Smooth muscle cell (in vitro differentiated cells): ENCODE results near the gene TDRD12. TPM values are rescaled to one million over a fixed set of nuclear protein-coding genes. Genes with fewer than 3 reads are reported as not detected.
"Not testable (repeated sequence)": the region's sequence is repeated elsewhere in the genome, so short reads cannot be mapped to it uniquely, and the experiment has no call there.

ENCODE experiments used
- DNase-seq: peaks from one replicate; lab custom pipeline; 2025; ENCODE audit not compliant: unreplicated experiment; lab: John Stamatoyannopoulos, UW
- H2AFZ ChIP-seq: fragments of 200-600 bp; sonication (generic); 2 replicates; pipeline ENCODE4 v1.6.0; 2016; ENCODE audit warnings: antibody characterized with exemption, low read depth, mild to moderate bottlenecking
- H3F3A ChIP-seq: fragments of 200-600 bp; sonication (generic); 2 replicates; pipeline ENCODE4 v1.6.0; 2017; ENCODE audit warnings: antibody characterized with exemption, low read depth
- H3K27ac ChIP-seq: fragments of 200-600 bp; sonication (generic); 2 replicates; pipeline ENCODE4 v1.5.1; 2016; ENCODE audit warnings: low read depth, mild to moderate bottlenecking
- H3K27me3 ChIP-seq: fragments of 200-600 bp; sonication (generic); 2 replicates; pipeline ENCODE4 v1.6.1; 2016; ENCODE audit warnings: low read depth, mild to moderate bottlenecking
- H3K36me3 ChIP-seq: fragments of 200-600 bp; sonication (generic); 2 replicates; pipeline ENCODE4 v1.5.1; 2016; ENCODE audit warnings: low read depth
- H3K4me1 ChIP-seq: fragments of 200-600 bp; sonication (generic); 2 replicates; pipeline ENCODE4 v1.5.1; 2016; ENCODE audit warnings: low read depth
- H3K4me2 ChIP-seq: fragments of 200-600 bp; sonication (generic); 2 replicates; pipeline ENCODE4 v1.6.0; 2016; ENCODE audit warnings: mild to moderate bottlenecking
- H3K4me3 ChIP-seq: fragments of 200-600 bp; sonication (generic); 2 replicates; pipeline ENCODE4 v1.5.1; 2016; ENCODE audit warnings: mild to moderate bottlenecking
- H3K79me2 ChIP-seq: fragments of 200-600 bp; sonication (generic); 2 replicates; pipeline ENCODE4 v1.6.0; 2016; ENCODE audit warnings: low read depth, mild to moderate bottlenecking
- H3K9ac ChIP-seq: fragments of 200-600 bp; sonication (generic); 2 replicates; pipeline ENCODE4 v1.6.0; 2016; ENCODE audit warnings: low read depth
- H3K9me3 ChIP-seq: fragments of 200-600 bp; sonication (generic); replicated peaks from 2 replicates; pipeline ENCODE4 v1.5.1; 2016; ENCODE audit warnings: low read depth
- H4K20me1 ChIP-seq: fragments of 200-600 bp; sonication (generic); 2 replicates; pipeline ENCODE4 v1.6.0; 2016; ENCODE audit warnings: low read depth
- WGBS: methylation state at CpG from one replicate; pipeline ENCODE4 v1.1.7; 2016; ENCODE audit warnings: low lambda C conversion rate; 5-methylcytosine and 5-hydroxymethylcytosine counted together
- polyA plus RNA-seq: library from polyadenylated mRNA; unstranded; fragments of >200 nt; fragmentation: Nextera tagmentation; extraction: Ambion mirVana; gene quantifications from 2 replicates; pipeline ENCODE4 v1.2.1, GENCODE V29; 2016
- total RNA-seq: library from RNA; depleted of rRNA; stranded (reverse); fragments of >200 nt; gene quantifications from 2 replicates; pipeline ENCODE4 v1.2.3, GENCODE V29; 2014
- TF ChIP-seq, protein P1 (sequence below): fragments of 200-600 bp; sonication (generic); IDR thresholded peaks from 2 replicates; pipeline ENCODE4 v1.5.1; 2017; ENCODE audit warnings: borderline replicate concordance, mild to moderate bottlenecking, antibody characterized with exemption; ENCODE audit not compliant: insufficient read depth, poor library complexity, severe bottlenecking

The TDRD12 gene
- total and polyA plus RNA-seq, 2 experiments from 2014 or later = 0.05 to 1.1 TPM

DNA sequence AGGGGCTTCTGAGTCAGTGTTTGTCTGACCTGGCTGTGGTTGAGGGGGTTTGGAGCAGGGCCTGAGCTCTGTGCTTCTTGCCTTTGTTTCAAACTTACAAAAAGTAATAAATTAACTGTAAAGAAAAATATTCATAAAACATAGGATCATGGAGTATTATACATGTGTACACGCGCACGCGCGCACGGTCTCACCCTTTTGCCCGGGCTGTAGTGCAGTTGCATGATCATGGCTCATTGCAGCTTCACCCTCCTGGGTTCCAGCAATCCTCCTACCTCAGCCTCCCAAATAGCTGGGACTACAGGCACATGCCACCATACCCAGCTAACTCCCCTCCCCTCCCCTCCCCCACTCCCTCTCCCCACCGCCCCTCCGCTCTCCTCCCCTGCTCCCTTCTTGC is 23.5 kb downstream of the TDRD12 start:
- Histone ChIP-seq H3K4me3 (no peak overlapping the region), H4K20me1 (no peaks in the 10 kb centered on the region), H3K79me2 (no peaks in the 10 kb centered on the region), H2AFZ (no peak overlapping the region), H3K36me3 (no peaks in the 10 kb centered on the region), H3K27me3 (peaks cover 6% of the 10 kb centered on the region), H3K9ac (no peak overlapping the region), H3K9me3 (no peaks in the 10 kb centered on the region), H3K27ac (no peak overlapping the region), H3F3A (no peaks in the 10 kb centered on the region), H3K4me2 (no peak overlapping the region), H3K4me1 (no peaks in the 10 kb centered on the region)
- TF ChIP-seq, protein P1, sequence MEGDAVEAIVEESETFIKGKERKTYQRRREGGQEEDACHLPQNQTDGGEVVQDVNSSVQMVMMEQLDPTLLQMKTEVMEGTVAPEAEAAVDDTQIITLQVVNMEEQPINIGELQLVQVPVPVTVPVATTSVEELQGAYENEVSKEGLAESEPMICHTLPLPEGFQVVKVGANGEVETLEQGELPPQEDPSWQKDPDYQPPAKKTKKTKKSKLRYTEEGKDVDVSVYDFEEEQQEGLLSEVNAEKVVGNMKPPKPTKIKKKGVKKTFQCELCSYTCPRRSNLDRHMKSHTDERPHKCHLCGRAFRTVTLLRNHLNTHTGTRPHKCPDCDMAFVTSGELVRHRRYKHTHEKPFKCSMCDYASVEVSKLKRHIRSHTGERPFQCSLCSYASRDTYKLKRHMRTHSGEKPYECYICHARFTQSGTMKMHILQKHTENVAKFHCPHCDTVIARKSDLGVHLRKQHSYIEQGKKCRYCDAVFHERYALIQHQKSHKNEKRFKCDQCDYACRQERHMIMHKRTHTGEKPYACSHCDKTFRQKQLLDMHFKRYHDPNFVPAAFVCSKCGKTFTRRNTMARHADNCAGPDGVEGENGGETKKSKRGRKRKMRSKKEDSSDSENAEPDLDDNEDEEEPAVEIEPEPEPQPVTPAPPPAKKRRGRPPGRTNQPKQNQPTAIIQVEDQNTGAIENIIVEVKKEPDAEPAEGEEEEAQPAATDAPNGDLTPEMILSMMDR = no peak
- WGBS = 99% methylated on average over 7 of the region's 9 CpGs
- DNase-seq = no peak

DNA sequence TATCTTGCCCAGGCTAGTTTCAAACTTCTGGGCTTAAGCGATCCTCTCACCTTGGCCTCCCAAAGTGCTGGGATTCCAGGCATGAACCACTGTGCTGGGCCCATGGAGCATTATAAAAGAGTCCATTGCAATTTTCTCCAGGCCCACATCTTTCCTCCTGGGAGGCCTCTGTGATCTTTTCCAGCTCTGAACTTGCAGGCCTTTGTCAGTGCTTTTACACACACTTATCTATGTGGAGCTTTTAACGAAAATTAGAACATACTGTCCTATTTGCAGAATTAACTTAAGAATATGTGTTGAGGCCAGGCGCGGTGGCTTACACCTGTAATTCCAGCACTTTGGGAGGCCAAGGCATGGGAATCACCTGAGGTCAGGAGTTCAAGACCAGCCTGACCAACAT is 23.9 kb downstream of the TDRD12 start:
- Histone ChIP-seq H3K4me1 (no peaks in the 10 kb centered on the region), H3K4me2 (no peak overlapping the region), H2AFZ (no peak overlapping the region), H3K4me3 (no peak overlapping the region), H3K27ac (no peak overlapping the region), H3K9ac (no peak overlapping the region), H3K79me2 (no peaks in the 10 kb centered on the region), H3K9me3 (no peaks in the 10 kb centered on the region), H3F3A (no peaks in the 10 kb centered on the region), H3K36me3 (no peaks in the 10 kb centered on the region), H4K20me1 (no peaks in the 10 kb centered on the region), H3K27me3 (peaks cover 6% of the 10 kb centered on the region)
- no peak for DNase-seq
- TF ChIP-seq, protein P1 = no peak
- 95% methylated on average over 4 of the region's 4 CpGs for WGBS

DNA sequence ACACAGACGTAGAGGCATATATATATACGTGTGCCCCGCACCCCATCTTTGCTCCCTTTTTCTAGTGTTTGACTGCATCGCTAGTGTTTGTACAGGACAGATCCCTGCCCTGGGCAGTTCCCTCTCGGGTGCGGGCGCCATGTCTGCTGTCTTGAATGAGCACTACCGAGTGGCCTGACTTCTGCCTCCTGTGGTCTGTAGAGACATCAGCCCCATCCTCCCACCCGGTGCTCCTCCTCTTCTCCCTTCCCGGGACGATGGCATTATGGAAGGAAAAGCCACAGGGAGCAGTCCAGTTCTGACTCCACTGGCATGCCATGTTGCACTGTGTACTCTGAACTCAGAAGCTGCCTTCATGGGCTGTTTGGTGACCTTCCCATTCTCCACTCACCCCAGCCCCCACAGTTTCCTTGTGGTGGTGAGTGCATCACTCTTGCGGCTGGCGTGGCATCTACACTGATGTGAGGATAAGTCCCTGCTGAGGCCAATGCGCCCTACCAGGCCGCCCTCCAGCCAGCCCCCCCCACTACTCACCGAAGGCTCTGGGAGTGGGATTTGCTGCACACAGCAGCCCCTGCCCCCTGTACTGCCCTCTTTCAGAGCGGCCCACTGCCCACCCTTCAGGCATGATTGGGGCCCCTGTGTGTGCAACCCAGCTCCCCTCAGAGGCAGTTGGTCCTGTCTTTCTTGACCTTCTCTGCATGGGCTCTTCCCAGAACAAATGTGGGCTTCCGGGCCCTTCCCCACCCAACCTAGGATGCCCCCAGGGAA is 25.2 kb downstream of the TDRD12 start:
- no peaks in the 10 kb centered on the region for H3K36me3 ChIP-seq
- no peak overlapping the region for H3K4me3 ChIP-seq
- no peak overlapping the region for H3K27ac ChIP-seq
- TF ChIP-seq, protein P1 = no peak
- peaks cover 6% of the 10 kb centered on the region for H3K27me3 ChIP-seq
- H3K79me2 ChIP-seq = no peaks in the 10 kb centered on the region
- WGBS = 91% methylated on average over 18 of the region's 18 CpGs
- H3K4me1 ChIP-seq = no peaks in the 10 kb centered on the region
- H3F3A ChIP-seq = no peaks in the 10 kb centered on the region
- no peaks in the 10 kb centered on the region for H3K9me3 ChIP-seq
- H3K9ac ChIP-seq = no peak overlapping the region
- H3K4me2 ChIP-seq = no peak overlapping the region
- no peaks in the 10 kb centered on the region for H4K20me1 ChIP-seq
- no peak overlapping the region for H2AFZ ChIP-seq
- DNase-seq = no peak

DNA sequence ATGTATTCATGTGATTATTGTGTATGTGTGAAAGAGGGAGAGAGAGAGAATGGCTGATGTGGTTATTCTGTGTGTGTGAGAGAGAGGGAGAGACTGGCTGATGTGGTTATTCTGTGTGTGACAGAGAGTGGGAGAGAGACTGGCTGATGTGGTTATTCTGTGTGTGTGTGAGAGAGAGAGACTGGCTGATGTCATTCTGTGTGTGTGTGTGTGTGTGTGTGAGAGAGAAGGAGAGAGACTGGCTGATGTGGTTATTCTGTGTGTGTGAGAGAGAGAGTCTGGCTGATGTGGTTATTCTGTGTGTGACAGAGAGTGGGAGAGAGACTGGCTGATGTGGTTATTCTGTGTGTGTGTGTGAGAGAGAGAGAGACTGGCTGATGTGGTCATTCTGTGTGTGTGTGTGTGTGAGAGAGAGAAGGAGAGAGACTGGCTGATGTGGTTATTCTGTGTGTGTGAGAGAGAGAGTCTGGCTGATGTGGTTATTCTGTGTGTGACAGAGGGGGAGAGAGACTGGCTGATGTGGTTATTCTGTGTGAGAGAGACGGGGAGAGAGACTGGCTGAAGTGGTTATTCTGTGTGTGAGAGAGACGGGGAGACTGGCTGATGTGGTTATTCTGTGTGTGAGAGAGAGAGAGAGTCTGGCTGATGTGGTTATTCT is 26.2 kb downstream of the TDRD12 start:
- not testable (repeated sequence) for H3K36me3 ChIP-seq, H3K27me3 ChIP-seq, H3K4me2 ChIP-seq, H3K4me3 ChIP-seq, H3K4me1 ChIP-seq, H3F3A ChIP-seq, H3K9me3 ChIP-seq, H3K9ac ChIP-seq, H4K20me1 ChIP-seq, H2AFZ ChIP-seq, DNase-seq, H3K79me2 ChIP-seq, H3K27ac ChIP-seq
- 24% methylated on average over 2 of the region's 2 CpGs for WGBS

DNA sequence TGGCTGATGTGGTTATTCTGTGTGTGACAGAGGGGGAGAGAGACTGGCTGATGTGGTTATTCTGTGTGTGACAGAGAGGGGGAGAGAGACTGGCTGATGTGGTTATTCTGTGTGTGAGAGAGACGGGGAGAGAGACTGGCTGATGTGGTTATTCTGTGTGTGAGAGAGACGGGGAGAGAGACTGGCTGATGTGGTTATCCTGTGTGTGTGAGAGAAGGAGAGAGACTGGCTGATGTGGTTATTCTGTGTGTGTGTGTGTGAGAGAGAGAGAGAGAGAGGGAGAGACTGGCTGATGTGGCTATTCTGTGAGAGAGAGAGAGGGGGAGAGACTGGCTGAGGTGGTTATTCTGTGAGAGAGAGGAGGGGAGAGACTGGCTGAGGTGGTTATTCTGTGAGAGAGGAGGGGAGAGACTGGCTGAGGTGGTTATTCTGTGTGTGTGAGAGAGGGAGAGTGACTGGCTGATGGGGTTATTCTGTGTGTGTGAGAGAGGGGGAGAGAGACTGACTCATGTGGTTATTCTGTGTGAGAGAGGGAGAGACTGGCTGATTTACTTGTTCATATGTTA is 27.1 kb downstream of the TDRD12 start:
- H3K9me3 ChIP-seq, H3K9ac ChIP-seq, H3K79me2 ChIP-seq, H3K4me1 ChIP-seq, H3K36me3 ChIP-seq, H4K20me1 ChIP-seq, H2AFZ ChIP-seq, H3K4me3 ChIP-seq, DNase-seq, H3K27me3 ChIP-seq, H3F3A ChIP-seq, H3K4me2 ChIP-seq: not testable (repeated sequence)
- 19% methylated on average over 2 of the region's 2 CpGs for WGBS
- peak overlapping the region; percentile 57 for H3K27ac ChIP-seq
